ENCODE measurements around the gene PRSS56.

DNA sequence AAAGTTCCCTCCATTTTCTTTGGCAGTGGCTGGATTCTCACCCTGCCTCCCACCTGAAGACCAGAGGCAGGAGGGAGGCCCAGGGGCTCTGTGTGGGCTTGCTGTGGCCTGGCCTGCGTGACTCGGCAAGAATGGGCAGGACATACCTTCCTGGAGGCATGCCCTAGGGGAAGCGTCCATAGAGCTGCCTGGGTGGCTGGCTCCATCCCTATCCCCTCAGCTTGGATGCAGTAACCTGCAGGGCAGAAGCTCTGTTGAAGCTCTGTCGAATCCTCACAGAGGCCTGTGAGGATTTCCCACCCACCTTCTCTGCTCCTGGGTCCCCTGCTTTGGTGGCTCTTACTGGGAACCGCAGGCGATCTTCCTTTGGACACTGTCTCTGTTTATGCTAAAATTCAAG, 1.3 kb upstream of the PRSS56 start:
- no peak for TF ChIP-seq EP300 (IDR thresholded peaks at IDR 0.05)
- TF ChIP-seq, protein P1, sequence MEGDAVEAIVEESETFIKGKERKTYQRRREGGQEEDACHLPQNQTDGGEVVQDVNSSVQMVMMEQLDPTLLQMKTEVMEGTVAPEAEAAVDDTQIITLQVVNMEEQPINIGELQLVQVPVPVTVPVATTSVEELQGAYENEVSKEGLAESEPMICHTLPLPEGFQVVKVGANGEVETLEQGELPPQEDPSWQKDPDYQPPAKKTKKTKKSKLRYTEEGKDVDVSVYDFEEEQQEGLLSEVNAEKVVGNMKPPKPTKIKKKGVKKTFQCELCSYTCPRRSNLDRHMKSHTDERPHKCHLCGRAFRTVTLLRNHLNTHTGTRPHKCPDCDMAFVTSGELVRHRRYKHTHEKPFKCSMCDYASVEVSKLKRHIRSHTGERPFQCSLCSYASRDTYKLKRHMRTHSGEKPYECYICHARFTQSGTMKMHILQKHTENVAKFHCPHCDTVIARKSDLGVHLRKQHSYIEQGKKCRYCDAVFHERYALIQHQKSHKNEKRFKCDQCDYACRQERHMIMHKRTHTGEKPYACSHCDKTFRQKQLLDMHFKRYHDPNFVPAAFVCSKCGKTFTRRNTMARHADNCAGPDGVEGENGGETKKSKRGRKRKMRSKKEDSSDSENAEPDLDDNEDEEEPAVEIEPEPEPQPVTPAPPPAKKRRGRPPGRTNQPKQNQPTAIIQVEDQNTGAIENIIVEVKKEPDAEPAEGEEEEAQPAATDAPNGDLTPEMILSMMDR (IDR thresholded peaks at IDR 0.05) = no peak

All from ovary (tissue), 3 donors.